A549 treated with CpdA at 1 μM for 4 hours (cell line): Measurements from ENCODE around the gene BNIP2. TPM values are rescaled to one million over a fixed set of nuclear protein-coding genes. Genes with fewer than 3 reads are reported as not detected.

Source experiments
- total RNA-seq: library from RNA; stranded (reverse); fragments of 200-300 nt; extraction: Qiagen RNA extraction; gene quantifications from 5 replicates; pipeline ENCODE4 v1.2.3, GENCODE V29; 2022; ENCODE audit warnings: low read depth

BNIP2 gene
- 66.7 to 113 TPM (median 71.4 TPM) in 5 replicates for total RNA-seq

GRCh38 chr15:59688782-59689625 is at the start of gene BNIP2:
BNIP2 (minus strand) TSS chr15:59689320; CDS start chr15:59682457, 6,863 bp downstream.

GRCh38 chr15:59656897-59657634 is 32.1 kb downstream of the BNIP2 start, which contains the start of gene GTF2A2:
GTF2A2 (minus strand) TSS chr15:59657515; CDS start chr15:59652277, 5,238 bp downstream.

GRCh38 chr15:59611276-59612260 is 77.6 kb downstream of the BNIP2 start, which contains the start of gene GCNT3:
GCNT3 (plus strand) TSS chr15:59611783; CDS start chr15:59618239, 6,456 bp downstream.

Other genes starting within 250 kb of the BNIP2 start
- 149 to 187 TPM (median 170 TPM) in 5 replicates for gene GCNT3, start 77.5 kb downstream of the BNIP2 start, total RNA-seq
- gene GTF2A2, start 31.8 kb downstream of the BNIP2 start, total RNA-seq = 152 to 203 TPM (median 187 TPM) in 5 replicates